Adrenal gland (tissue), 12 donors: ENCODE measurements around the gene CCNY. TPM values are rescaled to one million over a fixed set of nuclear protein-coding genes. Genes with fewer than 3 reads are reported as not detected.

Source experiments
- DNase-seq, 7 donors: peaks; one replicate each; pipeline ENCODE4 v3.0.0-alpha.2; 2019 to 2020
- H3K27ac ChIP-seq, 5 donors: fragments of 200-600 bp; sonication (generic) in 4 of 5; 1 replicate in 3 of 5; 2 replicates in 2 of 5; pipeline versions ENCODE4 v1.5.1 to v1.8.0; 2016 to 2020; ENCODE audit warnings: mild to moderate bottlenecking in 1 of 5
- H3K27me3 ChIP-seq: fragments of 200-600 bp; 2 replicates; pipeline ENCODE4 v1.8.0; 2021
- H3K36me3 ChIP-seq, 2 donors: fragments of 200-600 bp; replicated peaks in 1 of 2; 1 replicate in 1 of 2; 2 replicates in 1 of 2; pipeline versions ENCODE4 v1.5.1 to v1.8.0; 2018 to 2022
- H3K4me1 ChIP-seq, 2 donors: fragments of 200-600 bp; replicated peaks in 1 of 2; 1 replicate in 1 of 2; 2 replicates in 1 of 2; pipeline versions ENCODE4 v1.5.1 to v1.8.0; 2018 to 2021
- H3K4me3 ChIP-seq, 4 donors: fragments of 200-600 bp; sonication (generic) in 3 of 4; one replicate each; pipeline ENCODE4 v1.5.1; 2016 to 2018
- H3K9me3 ChIP-seq, 3 donors: fragments of 200-600 bp; sonication (generic) in 1 of 3; replicated peaks in 1 of 3; 1 replicate in 2 of 3; 2 replicates in 1 of 3; pipeline versions ENCODE4 v1.5.1 to v1.8.0; 2016 to 2021
- POLR2A ChIP-seq, 2 donors: fragments of 450-650 bp; IDR thresholded peaks; one replicate each; pipeline ENCODE4 v1.6.1; 2017; ENCODE audit warnings: antibody characterized with exemption in 2 of 2, mild to moderate bottlenecking in 2 of 2, moderate library complexity in 1 of 2
- WGBS, 4 donors: extraction: QIAGEN DNeasy Blood & Tissue Kit in 2 of 4; methylation state at CpG; one replicate each; pipeline versions ENCODE4 v1.1.5 to v1.1.7; 2013 to 2017; 5-methylcytosine and 5-hydroxymethylcytosine counted together
- intact Hi-C, 2 donors: fragments of 100-400 bp; cut with DNase I; formaldehyde crosslinking; loops; one replicate each; pipeline versions ENCODE4 v1.14.1 to v1.15.0; 2022 to 2023
- polyA plus RNA-seq, 3 donors: library from polyadenylated mRNA; stranded (reverse); fragments of 200-250 nt in 2 of 3; fragments of 350-450 nt in 1 of 3; fragmentation: Illumina TruSeq in 1 of 3; extraction: RNeasy Lipid Tissue Mini Kit (QIAGEN cat#74804) in 1 of 3; gene quantifications; one replicate each; pipeline ENCODE4 v1.2.3, GENCODE V29; 2013 to 2014
- total RNA-seq, 9 donors: library from RNA; depleted of rRNA in 4 of 9; stranded (reverse); fragments of >200 nt in 4 of 9; fragments of 120-200 nt in 1 of 9; fragmentation: NEBNext Ultra II Directional in 1 of 9; extraction: Animal tissue kit (Norgen Biotek cat#: 25700) in 1 of 9; gene quantifications; one replicate each; pipeline versions ENCODE4 v1.1.0 to v1.2.4, GENCODE V29; 2013 to 2023
- TF ChIP-seq, protein P1 (sequence below), 6 experiments: fragments of 450-650 bp in 4 of 6; fragments of 200-600 bp in 2 of 6; sonication (generic) in 1 of 6; IDR thresholded peaks; 1 replicate in 5 of 6; 2 replicates in 1 of 6; pipeline versions ENCODE4 v1.5.1 to v1.8.0; 2016 to 2021; ENCODE audit warnings: antibody characterized with exemption in 6 of 6, mild to moderate bottlenecking in 2 of 6, moderate library complexity in 1 of 6
- donor health status: healthy with polysubstance abuse.
- donor health status: Bipolar disorder and iron deficiency.
- donor health status: DM: yes; HTN: yes; CAD: no.
- donor health status: DM: no; HTN: no; CAD: no.
- donor health status: DM: no; HTN: no; CAD: no.
- donor health status: DM: yes; HTN: yes; CAD: no.

CCNY gene
- total and polyA plus RNA-seq, 12 donors = 18.3 to 87.0 (median 45.2) TPM

DNA sequence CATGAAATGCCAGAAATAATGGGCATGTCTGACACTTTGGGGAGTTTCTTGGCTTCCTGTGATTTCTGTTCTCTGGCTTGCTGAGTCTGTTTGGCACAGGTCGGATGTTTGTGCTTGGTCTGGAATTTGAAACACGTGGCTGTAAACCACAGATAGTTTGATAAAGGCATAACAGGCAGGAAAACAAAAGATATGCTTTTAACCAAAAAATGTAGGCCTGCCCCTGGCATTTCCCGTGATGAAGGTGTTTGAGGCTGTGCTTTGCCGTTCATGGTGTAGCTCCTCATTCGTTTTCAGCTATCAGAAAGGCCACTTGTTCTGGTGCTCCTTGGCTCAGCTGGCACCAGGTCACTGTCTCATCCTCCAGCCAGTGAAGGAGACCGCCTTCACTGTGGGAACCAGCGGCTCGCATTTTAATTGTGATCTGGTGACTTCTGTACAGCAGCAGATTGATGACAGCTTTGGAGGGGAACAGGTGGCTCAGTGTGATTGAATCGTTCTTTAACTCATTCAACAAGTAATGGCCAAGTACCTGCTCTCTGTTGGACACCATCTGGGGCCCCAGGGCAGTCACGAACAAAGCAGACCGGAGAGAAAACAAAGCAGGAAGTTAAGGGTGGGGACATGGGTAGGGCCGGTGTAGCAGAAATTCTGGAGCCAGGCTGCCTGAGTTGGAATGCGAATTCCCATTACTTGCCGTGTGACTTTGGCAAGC, 111.5 kb downstream of the CCNY start:
- H3K36me3 ChIP-seq = no peaks in the 10 kb centered on the region
- H3K4me1 ChIP-seq = peaks cover 56 to 61% of the 10 kb centered on the region in 2 donors
- intact Hi-C loops = no loop called here
- DNase-seq = peak in 6 of 7 donors; percentile 52 to 82 (median 66)
- no peaks in the 10 kb centered on the region for H3K9me3 ChIP-seq
- peak overlapping the region in 1 of 4 donors; percentile 12 for H3K4me3 ChIP-seq
- no peak for TF ChIP-seq POLR2A (IDR thresholded peaks at IDR 0.05)
- TF ChIP-seq, protein P1, sequence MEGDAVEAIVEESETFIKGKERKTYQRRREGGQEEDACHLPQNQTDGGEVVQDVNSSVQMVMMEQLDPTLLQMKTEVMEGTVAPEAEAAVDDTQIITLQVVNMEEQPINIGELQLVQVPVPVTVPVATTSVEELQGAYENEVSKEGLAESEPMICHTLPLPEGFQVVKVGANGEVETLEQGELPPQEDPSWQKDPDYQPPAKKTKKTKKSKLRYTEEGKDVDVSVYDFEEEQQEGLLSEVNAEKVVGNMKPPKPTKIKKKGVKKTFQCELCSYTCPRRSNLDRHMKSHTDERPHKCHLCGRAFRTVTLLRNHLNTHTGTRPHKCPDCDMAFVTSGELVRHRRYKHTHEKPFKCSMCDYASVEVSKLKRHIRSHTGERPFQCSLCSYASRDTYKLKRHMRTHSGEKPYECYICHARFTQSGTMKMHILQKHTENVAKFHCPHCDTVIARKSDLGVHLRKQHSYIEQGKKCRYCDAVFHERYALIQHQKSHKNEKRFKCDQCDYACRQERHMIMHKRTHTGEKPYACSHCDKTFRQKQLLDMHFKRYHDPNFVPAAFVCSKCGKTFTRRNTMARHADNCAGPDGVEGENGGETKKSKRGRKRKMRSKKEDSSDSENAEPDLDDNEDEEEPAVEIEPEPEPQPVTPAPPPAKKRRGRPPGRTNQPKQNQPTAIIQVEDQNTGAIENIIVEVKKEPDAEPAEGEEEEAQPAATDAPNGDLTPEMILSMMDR (IDR thresholded peaks at IDR 0.05) = no peak
- WGBS, 4 donors = 34 to 42% (median 37%) methylated on average over 14 of the region's 14 CpGs
- no peaks in the 10 kb centered on the region for H3K27me3 ChIP-seq
- peak overlapping the region; percentile 14 to 89 (median 61) for H3K27ac ChIP-seq

DNA sequence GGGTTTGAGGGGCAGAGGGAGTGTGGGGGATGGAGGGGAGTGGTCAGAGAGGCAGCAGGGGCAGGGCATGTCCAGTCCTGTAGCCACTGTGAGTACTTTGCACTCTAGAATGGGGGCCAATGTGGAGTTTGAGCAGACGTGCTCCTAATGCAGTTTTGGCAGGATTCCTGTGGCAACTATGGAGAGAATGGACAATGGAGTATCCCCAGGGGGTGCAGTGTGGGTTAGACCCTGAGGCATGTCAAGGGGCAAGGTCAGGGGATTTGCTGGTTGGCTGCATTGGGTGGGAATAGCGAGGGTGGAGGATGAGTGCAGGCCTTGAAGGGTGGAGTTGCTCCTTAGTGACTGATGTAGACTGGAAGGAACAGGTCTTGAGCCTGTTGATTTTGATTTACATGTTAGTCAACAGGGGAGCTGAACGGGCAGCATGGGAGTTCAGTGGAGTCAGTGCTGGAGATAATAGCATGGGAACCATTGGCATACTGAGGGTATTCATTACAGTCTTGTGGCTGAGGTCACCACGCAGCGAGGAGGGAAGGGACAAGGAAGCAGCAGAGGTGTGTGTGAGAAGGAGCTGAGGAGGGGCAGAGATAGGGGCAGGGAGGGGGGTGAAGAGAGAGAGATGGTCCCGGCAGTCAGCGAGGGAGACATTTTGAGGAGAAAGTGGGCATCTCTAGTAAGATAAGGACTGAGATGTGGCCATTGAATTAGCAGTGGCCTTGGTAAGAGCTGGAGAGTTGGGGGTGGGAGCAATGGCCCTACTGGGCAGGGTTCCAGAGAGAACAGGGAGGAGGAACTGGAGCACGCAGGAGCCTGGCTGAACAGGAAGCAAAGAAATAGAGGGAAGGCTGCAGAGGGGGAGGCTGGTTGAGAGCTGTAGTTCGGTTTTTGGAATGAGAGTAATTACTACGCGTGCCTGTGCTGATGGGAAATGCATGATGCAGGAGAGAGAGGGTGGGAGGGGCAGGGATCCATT, 112.7 kb downstream of the CCNY start:
- H3K4me1 ChIP-seq = peaks cover 57 to 72% of the 10 kb centered on the region in 2 donors
- H3K4me3 ChIP-seq = no peak overlapping the region
- no peaks in the 10 kb centered on the region for H3K9me3 ChIP-seq
- peak overlapping the region in 3 of 5 donors; percentile 68 to 89 (median 77) for H3K27ac ChIP-seq
- WGBS, 4 donors = 49 to 55% (median 53%) methylated on average over 11 of the region's 11 CpGs
- DNase-seq = peak; percentile 68 to 82 (median 80)
- intact Hi-C loops = no loop called here
- TF ChIP-seq POLR2A (IDR thresholded peaks at IDR 0.05) = no peak
- TF ChIP-seq, protein P1 (IDR thresholded peaks at IDR 0.05) = no peak
- H3K36me3 ChIP-seq = no peaks in the 10 kb centered on the region
- no peaks in the 10 kb centered on the region for H3K27me3 ChIP-seq

DNA sequence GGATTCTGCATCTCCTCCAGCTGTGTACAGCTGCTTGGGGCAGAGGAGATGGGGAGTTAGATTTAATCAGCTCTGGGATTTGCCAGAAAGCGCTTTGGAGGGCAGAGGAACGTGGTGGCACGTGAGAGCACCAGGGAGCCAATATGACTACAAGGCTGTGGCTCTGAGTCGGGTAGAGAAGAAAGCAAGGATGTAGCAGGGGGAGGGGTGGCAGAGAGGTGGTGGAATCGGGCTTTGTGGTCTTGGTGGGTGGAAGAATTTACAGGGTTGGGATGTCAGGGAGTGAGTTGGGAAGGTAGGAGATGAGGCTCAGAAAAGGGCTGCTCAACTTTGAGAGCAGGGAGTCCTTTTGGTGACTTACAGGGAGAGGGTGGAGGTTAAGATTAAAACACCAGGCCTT, 113.6 kb downstream of the CCNY start:
- Histone ChIP-seq H3K9me3 (no peaks in the 10 kb centered on the region), H3K36me3 (no peaks in the 10 kb centered on the region), H3K4me1 (peaks cover 62 to 81% of the 10 kb centered on the region in 2 donors), H3K4me3 (no peak overlapping the region), H3K27ac (peak overlapping the region in 3 of 5 donors; percentile 22 to 89 (median 68)), H3K27me3 (no peaks in the 10 kb centered on the region)
- no peak for DNase-seq
- WGBS, 4 donors = 63 to 79% (median 73%) methylated on average over 5 of the region's 5 CpGs
- TF ChIP-seq POLR2A (IDR thresholded peaks at IDR 0.05) = no peak
- TF ChIP-seq, protein P1 (IDR thresholded peaks at IDR 0.05) = no peak
- intact Hi-C loops = no loop called here
